GM10266 (cell line): ENCODE measurements around the gene PSD4.

Source experiments
- DNase-seq: peaks from one replicate; pipeline ENCODE4 v3.0.0; 2012; ENCODE audit errors: extremely low spot score
- CTCF ChIP-seq: IDR thresholded peaks from 2 replicates; pipeline ENCODE4 v1.5.1; 2012; ENCODE audit warnings: mild to moderate bottlenecking, low read depth; ENCODE audit not compliant: control insufficient read depth, insufficient read depth; ENCODE audit errors: missing control alignments

Gene PSD4

GRCh38 chr2:113184531-113185230 lies 10.9 kb downstream of the PSD4 start:
- no peak for TF ChIP-seq CTCF

GRCh38 chr2:113185664-113186432 lies 12.1 kb downstream of the PSD4 start:
- no peak for DNase-seq

More at GRCh38 chr2:113184531-113185230, 10.9 kb downstream of the PSD4 start:
- DNase-seq = no peak

GRCh38 chr2:113186433-113186796 lies 12.6 kb downstream of the PSD4 start:
- no peak for DNase-seq
- TF ChIP-seq CTCF = no peak

More at GRCh38 chr2:113185664-113186432, 12.1 kb downstream of the PSD4 start:
- no peak for TF ChIP-seq CTCF

- no peak for DNase-seq
- TF ChIP-seq CTCF = no peak
These were observed 14.0 kb downstream of the PSD4 start for GRCh38 chr2:113187771-113188170.

- TF ChIP-seq CTCF = no peak
- no peak for DNase-seq
These were observed 17.1 kb downstream of the PSD4 start for GRCh38 chr2:113190871-113191270.

GRCh38 chr2:113192459-113193100 lies 18.8 kb downstream of the PSD4 start:
- no peak for DNase-seq
- no peak for TF ChIP-seq CTCF

- DNase-seq = no peak
- no peak for TF ChIP-seq CTCF
These were observed 22.2 kb downstream of the PSD4 start for GRCh38 chr2:113195923-113196501.
